Smooth muscle cell (in vitro differentiated cells): Measurements from ENCODE around the gene THBS2. TPM values are rescaled to one million over a fixed set of nuclear protein-coding genes. Genes with fewer than 3 reads are reported as not detected.

ENCODE experiments used
- DNase-seq: peaks from one replicate; lab custom pipeline; 2025; ENCODE audit not compliant: unreplicated experiment; lab: John Stamatoyannopoulos, UW
- H2AFZ ChIP-seq: fragments of 200-600 bp; sonication (generic); 2 replicates; pipeline ENCODE4 v1.6.0; 2016; ENCODE audit warnings: antibody characterized with exemption, low read depth, mild to moderate bottlenecking
- H3F3A ChIP-seq: fragments of 200-600 bp; sonication (generic); 2 replicates; pipeline ENCODE4 v1.6.0; 2017; ENCODE audit warnings: antibody characterized with exemption, low read depth
- H3K27ac ChIP-seq: fragments of 200-600 bp; sonication (generic); 2 replicates; pipeline ENCODE4 v1.5.1; 2016; ENCODE audit warnings: low read depth, mild to moderate bottlenecking
- H3K27me3 ChIP-seq: fragments of 200-600 bp; sonication (generic); 2 replicates; pipeline ENCODE4 v1.6.1; 2016; ENCODE audit warnings: low read depth, mild to moderate bottlenecking
- H3K36me3 ChIP-seq: fragments of 200-600 bp; sonication (generic); 2 replicates; pipeline ENCODE4 v1.5.1; 2016; ENCODE audit warnings: low read depth
- H3K4me1 ChIP-seq: fragments of 200-600 bp; sonication (generic); 2 replicates; pipeline ENCODE4 v1.5.1; 2016; ENCODE audit warnings: low read depth
- H3K4me2 ChIP-seq: fragments of 200-600 bp; sonication (generic); 2 replicates; pipeline ENCODE4 v1.6.0; 2016; ENCODE audit warnings: mild to moderate bottlenecking
- H3K4me3 ChIP-seq: fragments of 200-600 bp; sonication (generic); 2 replicates; pipeline ENCODE4 v1.5.1; 2016; ENCODE audit warnings: mild to moderate bottlenecking
- H3K79me2 ChIP-seq: fragments of 200-600 bp; sonication (generic); 2 replicates; pipeline ENCODE4 v1.6.0; 2016; ENCODE audit warnings: low read depth, mild to moderate bottlenecking
- H3K9ac ChIP-seq: fragments of 200-600 bp; sonication (generic); 2 replicates; pipeline ENCODE4 v1.6.0; 2016; ENCODE audit warnings: low read depth
- H3K9me3 ChIP-seq: fragments of 200-600 bp; sonication (generic); replicated peaks from 2 replicates; pipeline ENCODE4 v1.5.1; 2016; ENCODE audit warnings: low read depth
- H4K20me1 ChIP-seq: fragments of 200-600 bp; sonication (generic); 2 replicates; pipeline ENCODE4 v1.6.0; 2016; ENCODE audit warnings: low read depth
- CTCF ChIP-seq: fragments of 200-600 bp; sonication (generic); IDR thresholded peaks from 2 replicates; pipeline ENCODE4 v1.5.1; 2017; ENCODE audit warnings: borderline replicate concordance, mild to moderate bottlenecking, antibody characterized with exemption; ENCODE audit not compliant: insufficient read depth, poor library complexity, severe bottlenecking
- WGBS: methylation state at CpG from one replicate; pipeline ENCODE4 v1.1.7; 2016; ENCODE audit warnings: low lambda C conversion rate; 5-methylcytosine and 5-hydroxymethylcytosine counted together
- polyA plus RNA-seq: library from polyadenylated mRNA; unstranded; fragments of >200 nt; fragmentation: Nextera tagmentation; extraction: Ambion mirVana; gene quantifications from 2 replicates; pipeline ENCODE4 v1.2.1, GENCODE V29; 2016
- total RNA-seq: library from RNA; depleted of rRNA; stranded (reverse); fragments of >200 nt; gene quantifications from 2 replicates; pipeline ENCODE4 v1.2.3, GENCODE V29; 2014

The THBS2 gene
- total and polyA plus RNA-seq, 2 experiments from 2014 or later: 10.1 to 13.9 TPM

- TF ChIP-seq CTCF: no peak
- no peaks in the 10 kb centered on the region for H3K79me2 ChIP-seq
- peaks cover 8% of the 10 kb centered on the region for H3F3A ChIP-seq
- no peak for DNase-seq
- H2AFZ ChIP-seq: no peak overlapping the region
- H3K9ac ChIP-seq: no peak overlapping the region
- H3K9me3 ChIP-seq: no peaks in the 10 kb centered on the region
- H4K20me1 ChIP-seq: no peaks in the 10 kb centered on the region
- H3K4me1 ChIP-seq: peaks cover 19% of the 10 kb centered on the region
- H3K36me3 ChIP-seq: no peaks in the 10 kb centered on the region
- no peak overlapping the region for H3K4me3 ChIP-seq
- peak overlapping the region; percentile 42 for H3K4me2 ChIP-seq
- peak overlapping the region; percentile 69 for H3K27ac ChIP-seq
- H3K27me3 ChIP-seq: no peaks in the 10 kb centered on the region
- 69% methylated on average over 9 of the region's 9 CpGs for WGBS
These were observed 15.8 kb upstream of the THBS2 start for GRCh38 chr6:169269180-169270076.

- no peak overlapping the region for H3K4me2 ChIP-seq
- no peaks in the 10 kb centered on the region for H3K36me3 ChIP-seq
- no peak overlapping the region for H3K9ac ChIP-seq
- no peaks in the 10 kb centered on the region for H3K9me3 ChIP-seq
- H3K4me3 ChIP-seq: no peak overlapping the region
- H3K27me3 ChIP-seq: no peaks in the 10 kb centered on the region
- WGBS: 95% methylated on average over 1 of the region's 1 CpG
- no peaks in the 10 kb centered on the region for H3K79me2 ChIP-seq
- no peak for TF ChIP-seq CTCF
- peaks cover 19% of the 10 kb centered on the region for H3K4me1 ChIP-seq
- DNase-seq: no peak
- H2AFZ ChIP-seq: no peak overlapping the region
- H3K27ac ChIP-seq: no peak overlapping the region
- peaks cover 8% of the 10 kb centered on the region for H3F3A ChIP-seq
- no peaks in the 10 kb centered on the region for H4K20me1 ChIP-seq
These were observed 14.6 kb upstream of the THBS2 start for GRCh38 chr6:169268276-169268675.

GRCh38 chr6:169266746-169267591 lies 13.3 kb upstream of the THBS2 start:
- peaks cover 8% of the 10 kb centered on the region for H3F3A ChIP-seq
- no peaks in the 10 kb centered on the region for H3K9me3 ChIP-seq
- no peaks in the 10 kb centered on the region for H3K36me3 ChIP-seq
- H3K27me3 ChIP-seq: no peaks in the 10 kb centered on the region
- TF ChIP-seq CTCF: no peak
- no peak overlapping the region for H3K4me3 ChIP-seq
- no peak overlapping the region for H3K4me2 ChIP-seq
- no peak overlapping the region for H3K27ac ChIP-seq
- WGBS: 70% methylated on average over 15 of the region's 15 CpGs
- peaks cover 19% of the 10 kb centered on the region for H3K4me1 ChIP-seq
- H3K79me2 ChIP-seq: no peaks in the 10 kb centered on the region
- H4K20me1 ChIP-seq: no peaks in the 10 kb centered on the region
- DNase-seq: no peak
- H3K9ac ChIP-seq: no peak overlapping the region
- H2AFZ ChIP-seq: no peak overlapping the region
